ENCODE results near the gene TEX29. TPM values are rescaled to one million over a fixed set of nuclear protein-coding genes. Genes with fewer than 3 reads are reported as not detected.

Gene TEX29
- total RNA-seq, 1 donor from 2014 or later: 0.54 TPM

- Mint-ChIP-seq H3K4me1 (ENCODE audit: unreplicated experiment) (no peaks in the 10 kb centered on the region), H3K4me3 (ENCODE audit: unreplicated experiment) (no peak overlapping the region), H3K9me3 (ENCODE audit: unreplicated experiment) (no peaks in the 10 kb centered on the region), H3K27ac (ENCODE audit: unreplicated experiment) (no peak overlapping the region), H3K27me3 (ENCODE audit: unreplicated experiment) (peaks cover 12% of the 10 kb centered on the region), H3K36me3 (ENCODE audit: low read depth, unreplicated experiment) (peaks cover 10% of the 10 kb centered on the region)
- TF ChIP-seq CTCF (IDR thresholded peaks at IDR 0.05; ENCODE audit: unreplicated experiment): no peak
- no peak for DNase-seq (ENCODE audit: low spot score)
Observed at GRCh38 chr13:111329641-111330040, 9.2 kb downstream of the TEX29 start.

GRCh38 chr13:111330066-111330610, 9.7 kb downstream of the TEX29 start:
- peaks cover 14% of the 10 kb centered on the region for H3K36me3 Mint-ChIP-seq (ENCODE audit: low read depth, unreplicated experiment)
- H3K27ac Mint-ChIP-seq (ENCODE audit: unreplicated experiment): no peak overlapping the region
- no peaks in the 10 kb centered on the region for H3K9me3 Mint-ChIP-seq (ENCODE audit: unreplicated experiment)
- peaks cover 10% of the 10 kb centered on the region for H3K27me3 Mint-ChIP-seq (ENCODE audit: unreplicated experiment)
- no peaks in the 10 kb centered on the region for H3K4me1 Mint-ChIP-seq (ENCODE audit: unreplicated experiment)
- no peak for DNase-seq (ENCODE audit: low spot score)
- no peak for TF ChIP-seq CTCF (IDR thresholded peaks at IDR 0.05; ENCODE audit: unreplicated experiment)
- H3K4me3 Mint-ChIP-seq (ENCODE audit: unreplicated experiment): no peak overlapping the region

GRCh38 chr13:111335298-111335697, 14.9 kb downstream of the TEX29 start:
- H3K4me1 Mint-ChIP-seq (ENCODE audit: unreplicated experiment): no peaks in the 10 kb centered on the region

GRCh38 chr13:111336666-111337065, 16.2 kb downstream of the TEX29 start:
- no peak for TF ChIP-seq CTCF (IDR thresholded peaks at IDR 0.05; ENCODE audit: unreplicated experiment)

More at GRCh38 chr13:111335298-111335697, 14.9 kb downstream of the TEX29 start:
- Mint-ChIP-seq H3K36me3 (ENCODE audit: low read depth, unreplicated experiment) (peaks cover 32% of the 10 kb centered on the region), H3K27me3 (ENCODE audit: unreplicated experiment) (peaks cover 1% of the 10 kb centered on the region), H3K9me3 (ENCODE audit: unreplicated experiment) (no peaks in the 10 kb centered on the region), H3K27ac (ENCODE audit: unreplicated experiment) (no peak overlapping the region), H3K4me3 (ENCODE audit: unreplicated experiment) (no peak overlapping the region)
- DNase-seq (ENCODE audit: low spot score): no peak
- TF ChIP-seq CTCF (IDR thresholded peaks at IDR 0.05; ENCODE audit: unreplicated experiment): no peak

GRCh38 chr13:111337206-111337605, 16.8 kb downstream of the TEX29 start:
- Mint-ChIP-seq H3K36me3 (ENCODE audit: low read depth, unreplicated experiment) (peaks cover 32% of the 10 kb centered on the region), H3K4me1 (ENCODE audit: unreplicated experiment) (no peaks in the 10 kb centered on the region), H3K9me3 (ENCODE audit: unreplicated experiment) (no peaks in the 10 kb centered on the region), H3K27ac (ENCODE audit: unreplicated experiment) (no peak overlapping the region), H3K4me3 (ENCODE audit: unreplicated experiment) (no peak overlapping the region), H3K27me3 (ENCODE audit: unreplicated experiment) (peaks cover 1% of the 10 kb centered on the region)
- no peak for DNase-seq (ENCODE audit: low spot score)
- no peak for TF ChIP-seq CTCF (IDR thresholded peaks at IDR 0.05; ENCODE audit: unreplicated experiment)

More at GRCh38 chr13:111336666-111337065, 16.2 kb downstream of the TEX29 start:
- H3K9me3 Mint-ChIP-seq (ENCODE audit: unreplicated experiment): no peaks in the 10 kb centered on the region
- no peak overlapping the region for H3K4me3 Mint-ChIP-seq (ENCODE audit: unreplicated experiment)
- no peak overlapping the region for H3K27ac Mint-ChIP-seq (ENCODE audit: unreplicated experiment)
- H3K4me1 Mint-ChIP-seq (ENCODE audit: unreplicated experiment): no peaks in the 10 kb centered on the region
- H3K27me3 Mint-ChIP-seq (ENCODE audit: unreplicated experiment): peaks cover 1% of the 10 kb centered on the region
- no peak for DNase-seq (ENCODE audit: low spot score)
- peaks cover 32% of the 10 kb centered on the region for H3K36me3 Mint-ChIP-seq (ENCODE audit: low read depth, unreplicated experiment)
